ENCODE results near the gene FIS1.
"Not testable (repeated sequence)": the region's sequence is repeated elsewhere in the genome, so short reads cannot be mapped to it uniquely, and the experiment has no call there.

The FIS1 gene

GRCh38 chr7:101255796-101256195 lies 10.9 kb upstream of the FIS1 start:
- no peak for DNase-seq (ENCODE audit: low spot score)

GRCh38 chr7:101253199-101253598 lies 8.3 kb upstream of the FIS1 start:
- DNase-seq (ENCODE audit: low spot score), result not testable (repeated sequence)

- peak; percentile 100 for DNase-seq (ENCODE audit: low spot score)
These were observed 7.2 kb upstream of the FIS1 start for GRCh38 chr7:101251871-101252659.

GRCh38 chr7:101250324-101250723 lies 5.4 kb upstream of the FIS1 start:
- DNase-seq (ENCODE audit: low spot score), result no peak

- no peak for DNase-seq (ENCODE audit: low spot score)
These were observed 3.4 kb upstream of the FIS1 start for GRCh38 chr7:101248276-101248675.

- DNase-seq (ENCODE audit: low spot score), result no peak
These were observed 327 bp upstream of the FIS1 start for GRCh38 chr7:101245147-101245668.

GRCh38 chr7:101243646-101244374 lies 1.1 kb downstream of the FIS1 start:
- peak; percentile 39 for DNase-seq (ENCODE audit: low spot score)

GRCh38 chr7:101241443-101242349 lies 3.2 kb downstream of the FIS1 start:
- DNase-seq (ENCODE audit: low spot score), result no peak

GRCh38 chr7:101241015-101241363 lies 3.9 kb downstream of the FIS1 start:
- DNase-seq (ENCODE audit: low spot score), result no peak

- DNase-seq (ENCODE audit: low spot score), result no peak
These were observed 4.5 kb downstream of the FIS1 start for GRCh38 chr7:101240226-101241014.

- no peak for DNase-seq (ENCODE audit: low spot score)
These were observed 5.0 kb downstream of the FIS1 start for GRCh38 chr7:101239951-101240220.

GRCh38 chr7:101239191-101239950 lies 5.5 kb downstream of the FIS1 start:
- no peak for DNase-seq (ENCODE audit: low spot score)

GRCh38 chr7:101238226-101239182 lies 6.4 kb downstream of the FIS1 start:
- DNase-seq (ENCODE audit: low spot score), result no peak

- no peak for DNase-seq (ENCODE audit: low spot score)
These were observed 7.4 kb downstream of the FIS1 start, which contains the start of gene CLDN15 for GRCh38 chr7:101237206-101238067. CLDN15 (minus strand) TSS chr7:101237802; CDS start chr7:101237581, 221 bp downstream.

GRCh38 chr7:101236292-101236835 lies 8.5 kb downstream of the FIS1 start:
- no peak for DNase-seq (ENCODE audit: low spot score)

GRCh38 chr7:101235522-101235921 lies 9.4 kb downstream of the FIS1 start:
- DNase-seq (ENCODE audit: low spot score), result no peak

- DNase-seq (ENCODE audit: low spot score), result no peak
These were observed 9.8 kb downstream of the FIS1 start for GRCh38 chr7:101235050-101235449.

GRCh38 chr7:101234636-101235035 lies 10.2 kb downstream of the FIS1 start:
- DNase-seq (ENCODE audit: low spot score), result no peak
